GM18520 (cell line): ENCODE data around the gene CYP1A1.

Experiments used
- ATAC-seq: cut with Tn5 transposase; IDR thresholded peaks from one replicate; pipeline ENCODE4 v1.9.1; 2021; ENCODE audit not compliant: unreplicated experiment

CYP1A1 gene

GRCh38 chr15:74725225-74725774 lies at the start of gene CYP1A1:
TSS of gene CYP1A1 (minus strand) at chr15:74725528. CDS start at chr15:74723097, 2,431 bp downstream.
- no peak for ATAC-seq

GRCh38 chr15:74773731-74774252 lies 48.5 kb upstream of the CYP1A1 start:
- ATAC-seq: no peak

- no peak for ATAC-seq
Measured at GRCh38 chr15:74773329-74773728, 48.0 kb upstream of the CYP1A1 start.

- no peak for ATAC-seq
Measured at GRCh38 chr15:74770211-74770903, 45.0 kb upstream of the CYP1A1 start.

- ATAC-seq: no peak
Measured at GRCh38 chr15:74769463-74770025, 44.2 kb upstream of the CYP1A1 start.

GRCh38 chr15:74768771-74769342 lies 43.5 kb upstream of the CYP1A1 start:
- peak; percentile 40 for ATAC-seq

- ATAC-seq: no peak
Measured at GRCh38 chr15:74768099-74768770, 42.9 kb upstream of the CYP1A1 start.

GRCh38 chr15:74767167-74768098 lies 42.1 kb upstream of the CYP1A1 start:
- no peak for ATAC-seq

GRCh38 chr15:74763416-74763815 lies 38.1 kb upstream of the CYP1A1 start:
- ATAC-seq: no peak

- no peak for ATAC-seq
Measured at GRCh38 chr15:74762791-74763150, 37.4 kb upstream of the CYP1A1 start.

- no peak for ATAC-seq
Measured at GRCh38 chr15:74758736-74759135, 33.4 kb upstream of the CYP1A1 start.

GRCh38 chr15:74754593-74755215 lies 29.4 kb upstream of the CYP1A1 start:
- no peak for ATAC-seq

GRCh38 chr15:74752531-74752930 lies 27.2 kb upstream of the CYP1A1 start:
- no peak for ATAC-seq

- ATAC-seq: no peak
Measured at GRCh38 chr15:74752011-74752410, 26.7 kb upstream of the CYP1A1 start.

- no peak for ATAC-seq
Measured at GRCh38 chr15:74750751-74751150, 25.4 kb upstream of the CYP1A1 start.

- no peak for ATAC-seq
Measured at GRCh38 chr15:74749832-74750231, 24.5 kb upstream of the CYP1A1 start.

GRCh38 chr15:74748322-74748946 lies 23.1 kb upstream of the CYP1A1 start, which contains the start of gene CYP1A2:
TSS of gene CYP1A2 (plus strand) at chr15:74748845. CDS start at chr15:74749739, 894 bp downstream.
- no peak for ATAC-seq

- ATAC-seq: no peak
Measured at GRCh38 chr15:74746389-74746788, 21.1 kb upstream of the CYP1A1 start.

- no peak for ATAC-seq
Measured at GRCh38 chr15:74742422-74742821, 17.1 kb upstream of the CYP1A1 start.
